HEK293 (cell line): Measurements from ENCODE around the gene GEN1.

ENCODE experiments used
- CTCF ChIP-seq: fragments of 450-650 bp; formaldehyde crosslinking; IDR thresholded peaks from 2 replicates; pipeline ENCODE4 v1.5.1; 2016; ENCODE audit warnings: missing biosample characterization, missing genetic modification characterization
- GFI1B ChIP-seq: fragments of 450-650 bp; formaldehyde crosslinking; IDR thresholded peaks from 2 replicates; pipeline ENCODE4 v1.5.1; 2016; ENCODE audit warnings: missing biosample characterization, missing genetic modification characterization
- KLF17 ChIP-seq: fragments of 450-650 bp; formaldehyde crosslinking; IDR thresholded peaks from 2 replicates; pipeline ENCODE4 v1.5.1; 2016; ENCODE audit warnings: missing biosample characterization, missing genetic modification characterization
- ZNF37A ChIP-seq: fragments of 450-650 bp; IDR thresholded peaks from 2 replicates; pipeline ENCODE4 v1.5.1; 2018; ENCODE audit warnings: missing biosample characterization, missing genetic modification characterization

- TF ChIP-seq CTCF (tag by site-specific recombination): no peak
- TF ChIP-seq KLF17 (tag by site-specific recombination): no peak
- TF ChIP-seq GFI1B (tag by site-specific recombination): no peak
- no peak for TF ChIP-seq ZNF37A (tag by site-specific recombination)
Measured at GRCh38 chr2:17793296-17793695, 39.4 kb downstream of the GEN1 start.
